HG03175 (cell line): ENCODE data around the gene MPHOSPH10.
"Not testable (repeated sequence)": the region's sequence is repeated elsewhere in the genome, so short reads cannot be mapped to it uniquely, and the experiment has no call there.

Source experiments
- ATAC-seq: cut with Tn5 transposase; IDR thresholded peaks from one replicate; pipeline ENCODE4 v1.9.1; 2021; ENCODE audit warnings: mild to moderate bottlenecking, moderate library complexity; ENCODE audit not compliant: unreplicated experiment

Gene MPHOSPH10

DNA sequence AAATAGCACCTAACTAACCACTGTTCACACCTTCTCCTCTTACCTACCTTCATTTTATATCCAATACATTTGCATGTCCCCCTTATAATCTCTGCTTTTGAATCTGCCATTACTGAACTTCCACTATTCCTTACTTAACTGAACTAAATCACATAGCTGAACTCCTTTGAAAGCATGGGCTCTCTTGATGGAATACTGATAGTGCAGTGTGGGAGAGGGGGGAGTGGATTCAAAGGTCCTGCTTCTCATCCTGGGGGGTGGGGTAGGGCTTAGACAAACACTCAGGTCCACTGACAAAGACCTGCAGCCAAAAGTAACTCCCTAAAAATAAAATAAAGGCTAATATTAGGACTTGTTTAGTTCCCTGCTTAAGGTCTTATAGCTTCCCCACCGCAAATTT, 9.0 kb upstream of the MPHOSPH10 start:
- ATAC-seq, result no peak

GRCh38 chr2:71122387-71123298, 7.8 kb upstream of the MPHOSPH10 start:
- ATAC-seq, result no peak

DNA sequence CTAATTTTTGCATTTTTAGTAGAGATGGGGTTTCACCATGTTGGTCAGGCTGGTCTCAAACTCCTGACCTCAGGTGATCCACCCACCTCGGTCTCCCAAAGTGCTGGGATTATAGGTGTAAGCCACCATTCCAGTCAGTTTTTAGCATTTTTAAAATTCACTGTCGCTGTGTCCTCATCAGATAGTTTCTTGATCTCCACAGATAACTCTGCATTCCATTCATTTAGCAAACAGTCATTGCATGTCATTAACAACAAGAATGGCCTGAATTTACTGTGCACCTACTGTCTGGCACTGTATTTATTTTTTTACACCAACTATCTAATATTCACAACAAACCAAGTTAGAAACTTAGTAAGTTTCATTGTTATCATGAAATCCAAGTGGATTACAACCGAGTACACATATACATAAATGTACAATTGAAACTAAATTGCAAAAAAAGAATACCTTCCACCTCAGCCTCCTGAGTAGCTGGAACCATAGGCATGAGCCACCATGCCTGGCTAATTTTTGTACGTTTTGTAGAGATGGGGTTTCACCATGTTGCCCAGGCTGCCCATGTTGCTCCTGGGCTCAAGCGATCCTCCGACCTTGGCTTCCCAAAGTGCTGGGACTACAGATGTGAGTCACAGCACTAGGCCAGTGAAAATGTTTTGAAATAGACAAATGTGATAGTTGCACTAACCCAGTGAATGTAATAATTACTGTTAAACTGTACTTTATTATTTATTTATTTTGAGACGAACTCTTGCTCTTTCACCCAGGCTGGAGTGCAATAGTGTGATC, 4.7 kb upstream of the MPHOSPH10 start:
- ATAC-seq, result no peak

DNA sequence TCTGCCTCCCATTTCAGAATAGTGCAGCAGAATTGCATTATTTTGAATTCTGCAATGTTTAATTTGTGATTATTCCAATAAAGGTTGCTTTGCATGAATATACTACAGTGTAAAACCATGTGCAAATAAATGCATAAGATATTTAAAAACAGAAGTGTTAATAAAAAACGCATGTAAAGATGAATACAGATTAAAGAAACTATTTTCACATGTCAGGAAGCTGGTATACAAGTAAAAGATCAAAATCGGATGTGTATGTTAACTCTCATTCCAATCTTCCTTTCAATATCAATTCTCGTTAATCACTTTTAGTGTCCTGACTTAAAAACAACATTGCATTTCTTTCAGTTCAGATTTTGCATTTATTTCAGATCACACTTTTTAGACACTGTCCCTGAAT, 3.5 kb upstream of the MPHOSPH10 start:
- ATAC-seq, result no peak

GRCh38 chr2:71129114-71129901, 1.1 kb upstream of the MPHOSPH10 start:
- ATAC-seq, result no peak

DNA sequence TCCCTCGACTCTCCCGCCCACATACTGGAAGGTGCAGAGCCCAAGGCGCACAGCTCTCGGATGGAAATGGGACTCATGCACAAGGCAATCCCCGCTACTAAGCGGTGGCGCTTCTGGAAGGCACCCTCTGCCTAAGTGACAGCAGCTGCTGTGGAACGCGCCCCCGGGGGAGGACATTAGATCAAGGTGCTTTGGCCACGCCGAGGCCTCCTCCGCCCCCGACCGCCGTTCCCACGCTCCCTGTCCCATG, 607 bp upstream of the MPHOSPH10 start:
- peak; percentile 46 for ATAC-seq

DNA sequence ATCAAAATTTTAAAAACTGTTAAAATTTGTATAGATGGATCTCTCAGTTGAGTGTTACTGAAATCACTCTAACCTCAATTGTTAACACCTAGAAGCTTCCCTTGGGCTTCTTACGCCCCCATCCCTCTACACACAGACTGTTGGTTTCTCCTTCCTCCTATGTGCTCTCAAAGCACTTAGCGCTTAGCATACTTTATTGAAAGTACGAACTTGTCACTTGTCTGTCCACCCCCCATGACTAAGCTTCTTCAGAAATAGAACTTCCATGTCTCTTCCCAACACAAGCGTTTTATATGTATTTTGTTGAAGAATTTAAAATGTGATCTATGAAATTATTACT, 441 bp downstream of the MPHOSPH10 start:
- ATAC-seq, result peak; percentile 29

DNA sequence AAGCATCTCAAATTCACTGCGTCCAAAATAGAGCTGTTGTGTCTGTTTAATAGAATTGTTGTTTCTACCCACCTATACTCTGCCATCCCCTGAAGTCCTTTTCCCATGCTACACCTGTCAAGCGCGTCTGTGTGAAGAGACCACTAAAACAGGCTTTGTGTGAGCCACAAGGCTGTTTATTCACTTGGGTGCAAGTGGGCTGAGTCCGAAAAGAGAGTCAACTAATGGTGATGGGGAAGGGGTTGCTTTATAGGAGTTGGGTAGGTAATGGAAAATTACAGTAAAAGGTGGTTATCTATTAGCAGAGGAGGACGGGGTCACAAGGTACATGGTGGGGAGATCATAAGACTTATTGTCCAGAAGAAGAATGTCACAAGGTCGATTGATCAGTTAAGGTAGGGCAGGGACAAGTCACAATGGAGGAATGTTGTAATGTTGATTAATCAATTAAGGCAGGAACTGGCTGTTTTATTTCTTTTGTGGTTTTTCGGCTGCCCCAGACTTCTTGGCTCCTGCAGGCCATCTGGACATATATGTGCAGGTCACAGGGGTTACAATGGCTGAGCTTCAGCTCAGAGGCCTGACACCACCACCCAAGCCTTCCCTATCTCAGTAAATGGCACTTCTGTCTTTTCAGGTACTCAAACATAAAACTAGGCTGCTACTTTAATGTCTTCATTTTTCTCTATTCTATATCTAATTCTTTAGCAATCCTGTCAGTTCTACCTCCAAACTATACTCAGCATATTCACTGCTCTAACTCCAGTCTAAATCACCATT, 1.1 kb downstream of the MPHOSPH10 start:
- not testable (repeated sequence) for ATAC-seq

DNA sequence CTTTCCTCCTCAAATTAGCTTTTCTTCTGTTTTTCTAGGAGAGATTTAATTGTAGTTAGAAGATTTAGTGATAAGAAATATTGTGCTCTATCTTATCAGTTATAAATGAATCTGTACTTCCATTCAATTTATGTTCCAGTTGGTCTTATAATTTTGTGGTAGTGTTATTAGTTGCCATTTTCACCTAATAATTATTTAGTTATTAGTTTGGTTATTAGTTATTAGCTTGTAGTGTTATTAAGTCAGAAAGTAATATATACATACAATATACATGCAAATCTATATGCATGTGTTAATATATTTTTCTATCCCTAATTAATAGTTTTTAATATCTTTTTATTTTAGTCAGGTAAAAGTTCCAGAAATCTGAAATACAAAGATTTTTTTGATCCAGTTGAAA, 3.2 kb downstream of the MPHOSPH10 start:
- no peak for ATAC-seq

- no peak for ATAC-seq
These were observed 5.7 kb downstream of the MPHOSPH10 start for GRCh38 chr2:71136174-71136573.

GRCh38 chr2:71143782-71144181, 13.3 kb downstream of the MPHOSPH10 start:
- no peak for ATAC-seq

GRCh38 chr2:71148506-71149063, 18.2 kb downstream of the MPHOSPH10 start:
- no peak for ATAC-seq

DNA sequence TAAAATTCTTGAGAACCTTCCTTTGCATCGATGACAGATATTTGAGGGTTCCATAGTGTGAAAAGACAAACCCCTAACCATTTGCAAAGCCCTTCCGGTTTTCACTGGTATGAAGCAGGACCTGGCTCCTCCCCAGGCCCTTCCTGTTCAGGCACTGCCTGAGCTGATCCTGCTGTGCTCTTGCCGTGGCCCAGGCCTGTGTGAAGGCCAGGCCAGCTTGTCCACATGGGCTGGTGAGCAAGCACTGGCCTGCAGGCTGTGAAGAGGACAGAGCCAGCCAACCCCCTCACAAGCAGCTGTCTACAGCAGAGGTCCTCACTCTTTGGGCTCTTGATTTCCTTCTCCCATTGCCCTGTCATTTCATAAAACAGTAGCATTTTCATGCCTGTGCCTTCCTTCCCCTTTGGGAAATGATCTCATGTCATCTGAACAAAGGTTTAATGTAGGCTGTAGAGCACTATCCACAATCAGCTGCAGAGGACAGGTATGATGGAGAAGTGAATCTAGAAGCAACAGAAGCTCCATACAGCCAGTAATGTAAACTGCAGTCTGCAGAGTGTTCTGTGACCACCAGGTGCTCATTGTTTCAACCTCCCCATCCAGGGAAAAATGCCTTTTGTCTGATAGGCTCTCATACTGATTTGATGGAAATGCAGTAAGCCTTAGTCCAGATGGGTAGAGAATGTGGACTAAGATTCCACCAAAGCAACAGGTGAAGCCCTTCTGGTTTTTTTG, 19.8 kb downstream of the MPHOSPH10 start:
- ATAC-seq, result no peak

- no peak for ATAC-seq
These were observed 21.2 kb downstream of the MPHOSPH10 start for GRCh38 chr2:71151620-71152019.

DNA sequence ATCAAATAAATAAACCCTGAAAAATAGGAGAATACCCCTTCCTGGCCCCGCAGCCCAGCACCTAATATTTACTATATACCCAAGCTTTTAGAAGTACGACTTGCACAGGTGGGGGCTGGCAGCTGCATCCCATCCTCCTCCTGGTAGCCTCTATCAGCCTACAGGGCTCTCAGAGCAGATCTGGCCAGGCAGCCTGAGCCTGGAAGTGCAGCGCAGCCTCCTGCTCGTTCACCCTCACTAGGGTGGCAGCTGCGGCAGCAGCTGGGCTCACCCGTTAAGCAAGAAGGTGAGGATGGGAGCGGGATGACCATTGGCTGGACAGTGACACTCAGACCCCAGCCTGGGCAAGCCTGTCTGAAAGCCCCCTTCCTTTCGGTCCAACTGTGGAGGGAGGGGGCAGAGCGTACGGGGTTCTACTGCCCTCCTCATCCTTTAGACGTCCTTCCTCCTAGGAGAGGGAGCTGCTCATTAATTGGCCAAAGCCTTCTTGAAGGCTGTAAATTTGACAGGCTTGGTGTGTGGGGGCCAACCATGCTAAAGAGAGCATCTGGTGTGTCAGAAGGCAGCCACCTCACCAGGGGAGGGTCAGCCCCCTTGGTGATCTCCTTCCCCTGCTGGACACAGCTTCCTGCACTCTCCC, 23.3 kb downstream of the MPHOSPH10 start:
- ATAC-seq, result no peak

- no peak for ATAC-seq
These were observed 23.8 kb downstream of the MPHOSPH10 start for GRCh38 chr2:71154279-71154678.

- ATAC-seq, result peak; percentile 83
These were observed 24.4 kb downstream of the MPHOSPH10 start for GRCh38 chr2:71154798-71155197.

GRCh38 chr2:71155846-71156245, 25.4 kb downstream of the MPHOSPH10 start:
- no peak for ATAC-seq

DNA sequence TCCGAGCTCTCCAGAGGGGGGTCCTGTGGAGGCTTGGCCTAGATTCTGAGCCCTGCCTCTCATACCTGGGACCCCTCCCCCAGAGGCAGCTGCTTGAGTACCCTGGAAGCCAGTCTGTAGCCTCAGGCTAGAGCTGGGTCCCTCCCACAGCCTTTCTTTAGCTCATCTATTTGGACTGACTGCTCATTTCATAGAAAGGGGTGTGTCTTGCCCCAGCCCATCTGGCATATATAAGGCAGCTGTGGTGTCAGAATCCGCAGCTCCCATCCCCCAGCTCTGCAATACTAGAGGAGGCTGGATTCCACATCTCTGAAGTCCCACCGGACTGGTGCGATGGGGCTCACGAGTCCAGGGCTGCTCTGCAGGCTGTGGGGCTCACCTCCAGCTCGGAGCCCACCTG, 26.1 kb downstream of the MPHOSPH10 start:
- no peak for ATAC-seq
